ENCODE data around the gene ITSN2. TPM values are rescaled to one million over a fixed set of nuclear protein-coding genes. Genes with fewer than 3 reads are reported as not detected.

Gene ITSN2
- total RNA-seq, 1 experiment from 2014 or later = 20.8 TPM

DNA sequence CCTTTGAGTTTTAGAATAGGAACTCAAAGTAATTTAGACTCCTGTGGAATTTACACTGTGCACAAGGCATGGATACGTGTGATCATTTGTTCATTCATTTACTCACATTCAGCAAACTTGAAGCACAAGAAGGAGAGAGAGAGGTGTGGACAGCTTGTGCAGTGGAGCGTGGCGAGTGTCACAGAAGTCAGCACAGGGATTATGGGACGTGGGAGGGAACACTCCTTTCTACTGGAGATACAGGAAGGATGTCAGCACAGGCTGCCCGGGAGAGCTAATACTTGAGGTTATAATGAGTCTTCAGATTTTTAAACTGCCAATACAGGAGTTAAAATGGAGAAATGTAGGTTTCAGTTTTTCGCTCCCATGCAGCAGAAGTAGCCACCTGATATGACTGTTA, 178.5 kb downstream of the ITSN2 start:
- DNase-seq (ENCODE audit: low read depth) = no peak

DNA sequence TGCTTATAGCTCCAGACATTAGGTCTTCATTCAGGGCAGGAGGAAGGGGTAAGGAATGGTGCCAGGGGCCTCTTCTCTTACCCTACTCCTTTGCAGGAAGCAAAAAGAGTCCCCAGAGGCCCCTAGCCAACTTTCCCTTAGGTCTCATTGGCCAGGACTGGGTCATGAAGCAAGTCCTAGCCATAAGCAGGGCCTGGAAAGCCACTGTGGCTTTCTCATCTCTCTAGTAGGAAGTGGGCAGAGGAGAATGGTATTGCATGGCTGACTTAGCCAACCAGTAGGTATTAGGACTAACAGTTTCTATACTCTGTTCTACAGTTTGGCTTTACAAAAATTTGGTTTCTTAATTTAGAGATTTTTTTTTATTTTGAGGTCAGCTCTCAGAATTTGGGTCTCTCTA, 180.7 kb downstream of the ITSN2 start:
- DNase-seq (ENCODE audit: low read depth) = no peak

DNA sequence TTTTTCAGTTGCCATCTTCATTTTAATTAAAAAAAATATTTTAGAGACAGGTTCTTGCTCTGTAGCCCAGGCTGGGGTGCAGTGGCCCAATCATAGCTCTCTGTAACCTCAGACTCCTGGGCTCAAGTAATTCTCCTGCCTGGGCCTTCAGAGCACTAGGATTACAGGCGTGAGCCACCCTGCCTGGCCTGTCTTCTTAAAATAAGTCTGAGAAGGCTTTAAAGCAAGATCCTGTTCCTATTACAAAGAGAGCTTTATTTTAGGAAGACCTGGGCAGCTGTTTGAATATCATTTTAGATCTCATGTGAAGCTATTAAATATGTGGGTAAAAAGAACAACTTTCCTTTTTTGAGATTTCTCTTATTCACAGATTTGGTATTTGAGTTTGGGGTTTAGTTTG, 184.0 kb downstream of the ITSN2 start:
- no peak for DNase-seq (ENCODE audit: low read depth)

DNA sequence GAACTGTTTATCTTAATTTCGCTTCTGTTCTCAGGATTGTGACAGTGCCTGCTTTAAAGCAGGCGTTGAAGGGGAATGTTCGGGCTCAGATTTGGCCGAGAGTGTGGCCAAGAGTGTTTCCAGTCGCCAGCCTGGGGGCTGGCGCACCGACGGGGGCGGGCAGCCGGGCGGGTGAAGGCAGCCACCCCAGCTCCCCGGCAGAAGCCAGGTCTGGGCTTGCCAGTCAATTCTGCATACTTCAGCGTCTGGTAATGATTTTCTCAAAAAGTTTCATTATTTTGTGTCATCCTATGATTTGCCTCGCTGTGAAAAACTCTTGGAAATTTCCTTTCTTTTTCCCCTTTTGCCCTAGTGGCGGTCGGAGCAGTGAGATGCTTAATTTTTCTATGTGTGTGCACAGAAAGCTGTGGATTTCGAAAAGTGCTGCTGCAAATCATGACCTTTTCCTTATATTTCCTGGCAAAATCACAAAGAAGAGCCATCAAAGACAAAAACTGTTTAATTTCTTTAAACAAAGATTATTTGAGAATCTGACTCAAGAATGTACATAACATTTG, 184.6 kb downstream of the ITSN2 start:
- no peak for DNase-seq (ENCODE audit: low read depth)

DNA sequence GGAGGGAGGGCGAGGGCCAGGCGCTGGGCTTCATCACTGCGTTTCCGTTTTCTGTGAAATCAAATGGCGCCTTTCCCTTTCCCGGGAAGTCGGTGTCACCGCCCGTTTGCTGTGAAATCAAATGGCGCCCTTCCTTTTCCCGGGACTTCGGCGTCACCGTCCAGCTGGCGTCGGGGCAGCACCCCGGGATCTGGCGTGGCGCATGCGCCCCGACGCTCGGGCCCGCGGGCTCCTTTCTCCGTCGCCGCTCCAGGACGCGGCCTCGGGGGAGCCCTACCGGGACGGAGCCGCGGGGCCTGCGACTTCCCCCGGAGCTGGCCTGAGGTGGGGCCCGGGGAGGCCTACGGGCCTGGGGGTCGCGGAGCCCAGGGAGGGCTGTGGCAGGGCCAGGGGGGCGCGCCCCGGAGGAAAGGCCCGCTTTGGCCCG, 185.5 kb downstream of the ITSN2 start, which contains the start of gene FAM228A:
TSS of gene FAM228A (plus strand) at position 203 of the 427 bp plus-strand sequence. CDS start 428 bp downstream, outside the sequence.
- DNase-seq (ENCODE audit: low read depth) = no peak

DNA sequence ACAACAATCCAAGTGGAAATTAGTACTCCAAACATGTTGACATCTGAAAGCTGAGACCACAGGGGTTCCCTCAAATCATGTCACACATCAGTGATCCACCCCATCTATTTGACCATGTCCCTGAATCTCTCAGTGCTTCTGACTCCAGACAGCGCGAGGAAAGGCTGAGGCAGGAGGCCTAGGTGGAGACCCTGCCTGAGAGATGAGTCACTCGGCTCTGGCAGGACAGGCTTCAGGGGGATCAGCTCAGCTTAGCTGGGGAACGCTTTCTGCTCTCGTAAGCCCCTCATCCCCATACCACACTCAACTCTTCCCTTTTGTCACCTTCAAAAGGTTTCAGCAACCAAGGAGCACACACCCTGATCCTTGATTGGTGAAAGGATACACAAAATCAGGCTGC, 191.3 kb downstream of the ITSN2 start:
- no peak for DNase-seq (ENCODE audit: low read depth)

DNA sequence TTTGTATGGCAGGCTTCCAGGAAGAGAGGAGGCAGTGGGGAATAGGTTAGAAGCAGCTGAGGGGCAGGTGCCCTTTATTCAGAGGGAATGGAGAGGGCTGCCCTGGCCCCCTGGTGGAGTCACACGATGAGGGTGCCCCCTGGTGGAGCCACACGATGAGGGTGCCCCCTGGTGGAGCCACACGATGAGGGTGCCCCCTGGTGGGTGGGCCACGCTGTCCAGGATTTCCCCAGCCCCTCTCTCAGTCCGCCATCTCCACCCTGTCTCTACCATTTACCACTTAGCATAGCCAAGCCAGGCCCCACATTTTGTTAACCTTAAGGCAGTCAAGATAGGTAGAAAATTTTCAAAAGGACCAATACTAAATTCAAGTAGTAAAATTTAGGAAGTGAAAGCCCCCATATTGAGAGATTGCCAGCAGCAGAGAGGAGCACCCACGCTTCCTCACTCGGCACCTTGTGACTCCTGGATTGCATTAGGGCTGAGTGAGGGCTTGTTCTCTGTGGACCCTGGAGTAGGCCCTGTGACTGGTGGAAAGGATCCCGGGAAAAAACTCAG, 195.8 kb downstream of the ITSN2 start:
- DNase-seq (ENCODE audit: low read depth) = no peak

DNA sequence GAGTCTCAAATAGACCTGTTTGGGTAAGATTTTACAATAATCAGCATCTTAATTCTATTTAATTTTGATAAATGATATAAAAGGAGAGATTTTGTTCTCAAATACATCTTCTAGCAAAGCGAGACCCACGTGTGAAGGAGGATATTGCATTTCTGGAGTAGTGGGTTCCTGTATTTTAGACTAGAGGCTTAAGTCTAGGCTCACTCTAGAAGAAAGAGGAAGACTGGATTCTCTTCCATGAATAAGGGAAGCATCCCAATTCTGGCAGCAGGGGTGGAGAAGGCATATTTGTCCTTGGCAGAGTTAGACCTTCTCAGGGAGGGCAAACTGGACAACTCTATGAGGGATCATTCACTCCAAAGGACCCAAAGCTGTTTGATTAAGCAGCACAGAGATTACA, 196.7 kb downstream of the ITSN2 start:
- DNase-seq (ENCODE audit: low read depth) = no peak

DNA sequence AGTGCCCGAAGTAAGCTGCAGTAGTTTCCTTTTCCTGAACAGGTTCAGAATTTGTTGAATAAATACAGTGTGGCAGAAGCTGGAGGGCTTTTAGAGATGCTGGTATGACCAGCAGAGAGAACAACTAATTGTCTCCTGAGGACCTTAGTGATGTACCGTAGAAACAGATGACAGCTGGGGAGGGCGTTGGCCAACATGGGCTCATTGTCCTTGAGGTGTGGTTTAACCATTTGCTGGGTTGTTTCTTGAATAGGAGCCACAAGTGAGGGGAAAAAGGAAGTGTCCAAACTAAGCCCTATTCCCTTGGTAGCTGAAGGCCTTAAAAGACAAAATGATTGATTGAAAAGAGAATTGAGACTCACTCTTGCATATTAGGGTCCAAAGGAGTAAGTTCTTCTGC, 197.2 kb downstream of the ITSN2 start:
- no peak for DNase-seq (ENCODE audit: low read depth)

DNA sequence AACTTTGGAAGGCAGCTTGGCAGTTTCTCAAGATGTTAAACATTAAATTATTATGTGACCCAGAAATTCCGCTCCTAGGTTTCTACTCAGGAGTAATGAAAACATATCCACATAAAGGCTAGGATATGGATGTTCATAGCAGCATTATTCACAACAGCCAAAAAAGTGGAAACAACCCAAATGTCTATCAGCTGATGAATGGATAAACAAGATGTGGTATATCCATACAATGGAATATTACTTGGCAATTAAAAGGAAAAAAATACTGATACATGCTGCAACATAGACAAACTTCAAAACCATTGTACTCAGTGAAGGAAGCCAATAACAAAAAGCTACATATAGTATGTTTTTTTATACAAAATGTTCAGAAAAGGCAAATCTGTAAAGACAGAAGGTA, 197.8 kb downstream of the ITSN2 start:
- no peak for DNase-seq (ENCODE audit: low read depth)

DNA sequence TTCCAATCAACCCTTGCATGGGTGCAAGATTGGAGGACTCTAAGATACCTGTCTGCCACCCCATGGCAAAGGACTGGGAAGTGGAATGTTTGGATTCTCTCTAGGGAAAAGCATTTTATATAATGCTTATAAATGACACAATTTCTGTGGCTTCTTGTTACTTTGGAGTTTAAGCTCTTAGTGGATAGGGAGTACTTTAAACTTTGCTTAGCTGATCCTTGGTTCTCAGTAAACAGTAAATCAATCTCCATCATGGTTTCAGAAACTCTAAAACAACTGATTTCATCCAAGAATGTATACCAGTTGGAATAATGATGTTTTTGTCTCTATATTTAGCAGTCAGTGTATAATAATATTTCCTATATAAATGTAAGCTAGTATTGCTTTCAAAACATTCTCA, 199.6 kb downstream of the ITSN2 start:
- DNase-seq (ENCODE audit: low read depth) = no peak

DNA sequence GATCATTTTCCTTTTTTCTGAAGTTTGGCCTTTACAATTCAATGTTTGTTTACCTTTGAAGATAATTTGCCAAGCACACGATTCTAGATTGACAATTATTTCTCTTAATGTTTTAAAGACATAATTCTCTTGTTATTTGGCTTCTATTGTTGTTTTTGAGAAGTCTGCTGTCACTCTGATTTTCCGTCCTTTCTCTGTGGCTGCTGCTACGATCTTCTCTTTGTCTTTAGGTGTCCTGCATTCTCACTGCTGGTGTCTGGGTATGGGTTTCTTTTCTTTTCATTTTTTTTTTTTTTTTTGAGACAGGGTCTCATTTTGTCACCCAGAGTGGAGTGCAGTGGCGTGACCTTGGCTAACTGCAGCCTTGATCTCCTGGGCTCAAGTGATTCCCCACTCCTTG, 200.6 kb downstream of the ITSN2 start:
- no peak for DNase-seq (ENCODE audit: low read depth)

DNA sequence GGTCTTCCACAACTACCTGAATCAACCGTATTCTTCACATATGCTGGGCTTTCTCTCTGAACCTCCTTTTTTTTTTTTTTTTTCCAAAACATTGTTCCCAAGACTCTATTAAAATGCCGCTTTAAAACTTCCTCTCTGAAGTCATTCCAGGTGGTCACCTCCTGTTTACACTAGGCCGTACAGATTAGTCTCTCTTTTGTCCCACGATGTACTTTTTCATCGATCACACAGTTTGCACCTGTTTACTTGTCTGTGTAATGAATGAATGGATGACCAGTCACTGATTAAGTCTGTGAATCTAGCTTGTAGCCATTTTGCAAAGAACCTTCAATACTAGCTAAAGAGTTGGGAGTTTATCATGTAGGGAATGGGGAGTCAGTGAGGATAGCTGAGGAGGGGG, 202.2 kb downstream of the ITSN2 start:
- no peak for DNase-seq (ENCODE audit: low read depth)

DNA sequence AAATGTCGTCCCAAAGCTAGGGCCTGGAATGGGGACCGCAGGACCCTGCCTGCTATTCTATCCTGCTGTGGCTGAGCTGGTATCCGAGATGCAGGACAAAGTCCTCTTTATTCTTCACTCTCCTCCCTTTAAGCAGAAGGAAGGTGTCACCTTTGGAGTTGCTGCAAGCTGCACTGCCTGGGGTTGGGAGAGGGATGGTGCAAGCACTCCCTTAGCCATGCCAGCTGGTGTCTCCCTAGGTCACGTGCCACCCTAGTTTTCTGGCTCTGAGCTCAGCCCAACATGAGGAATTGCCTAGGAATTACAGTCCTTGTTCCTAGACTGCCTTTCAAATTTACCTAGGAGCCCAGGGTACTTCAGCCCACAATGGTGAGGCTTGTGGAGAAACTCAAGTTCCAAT, 206.9 kb downstream of the ITSN2 start:
- no peak for DNase-seq (ENCODE audit: low read depth)

Other genes with a start within 250 kb of the ITSN2 start
- gene PFN4, start 237.2 kb downstream of the ITSN2 start, total RNA-seq (2014; rRNA removed) = 0.63 and 1.7 TPM in 2 replicates
- 1.9 and 5.6 TPM in 2 replicates for gene FAM228B, start 237.1 kb downstream of the ITSN2 start, total RNA-seq (2014; rRNA removed)
- not detected in 2 replicates for gene FAM228A, start 185.5 kb downstream of the ITSN2 start, total RNA-seq (2014; rRNA removed)
- 14.6 and 27.5 TPM in 2 replicates for gene NCOA1, start 130.7 kb upstream of the ITSN2 start, total RNA-seq (2014; rRNA removed)